ENCODE results near the gene SREK1IP1. TPM values are rescaled to one million over a fixed set of nuclear protein-coding genes. Genes with fewer than 3 reads are reported as not detected.
"Not testable (repeated sequence)": the region's sequence is repeated elsewhere in the genome, so short reads cannot be mapped to it uniquely, and the experiment has no call there.

SREK1IP1 gene
- total RNA-seq, 1 donor from 2014 or later, result 17.9 TPM

- H3K27me3 Mint-ChIP-seq (ENCODE audit: unreplicated experiment), result no peaks in the 10 kb centered on the region
- H3K36me3 Mint-ChIP-seq (ENCODE audit: unreplicated experiment), result peaks cover 22% of the 10 kb centered on the region
- TF ChIP-seq CTCF (IDR thresholded peaks at IDR 0.05), result no peak
- DNase-seq (ENCODE audit: extremely low spot score, unreplicated experiment), result no peak
- no peaks in the 10 kb centered on the region for H3K4me1 Mint-ChIP-seq (ENCODE audit: unreplicated experiment)
- H3K27ac Mint-ChIP-seq (ENCODE audit: unreplicated experiment), result no peak overlapping the region
- no peaks in the 10 kb centered on the region for H3K9me3 Mint-ChIP-seq (ENCODE audit: unreplicated experiment)
- no peak overlapping the region for H3K4me3 Mint-ChIP-seq (ENCODE audit: unreplicated experiment)
Observed at GRCh38 chr5:64742411-64742810, 26.1 kb downstream of the SREK1IP1 start.

GRCh38 chr5:64727150-64727549 lies 41.3 kb downstream of the SREK1IP1 start:
- no peak for DNase-seq (ENCODE audit: extremely low spot score, unreplicated experiment)
- H3K4me1 Mint-ChIP-seq (ENCODE audit: unreplicated experiment), result no peaks in the 10 kb centered on the region
- H3K27me3 Mint-ChIP-seq (ENCODE audit: unreplicated experiment), result no peaks in the 10 kb centered on the region
- H3K36me3 Mint-ChIP-seq (ENCODE audit: unreplicated experiment), result peaks cover 43% of the 10 kb centered on the region
- H3K9me3 Mint-ChIP-seq (ENCODE audit: unreplicated experiment), result no peaks in the 10 kb centered on the region
- no peak overlapping the region for H3K27ac Mint-ChIP-seq (ENCODE audit: unreplicated experiment)
- no peak overlapping the region for H3K4me3 Mint-ChIP-seq (ENCODE audit: unreplicated experiment)
- no peak for TF ChIP-seq CTCF (IDR thresholded peaks at IDR 0.05)

- no peak overlapping the region for H3K4me3 Mint-ChIP-seq (ENCODE audit: unreplicated experiment)
- H3K4me1 Mint-ChIP-seq (ENCODE audit: unreplicated experiment), result no peaks in the 10 kb centered on the region
- DNase-seq (ENCODE audit: extremely low spot score, unreplicated experiment), result no peak
- H3K27me3 Mint-ChIP-seq (ENCODE audit: unreplicated experiment), result no peaks in the 10 kb centered on the region
- no peaks in the 10 kb centered on the region for H3K9me3 Mint-ChIP-seq (ENCODE audit: unreplicated experiment)
- no peak for TF ChIP-seq CTCF (IDR thresholded peaks at IDR 0.05)
- H3K36me3 Mint-ChIP-seq (ENCODE audit: unreplicated experiment), result peaks cover 34% of the 10 kb centered on the region
- H3K27ac Mint-ChIP-seq (ENCODE audit: unreplicated experiment), result no peak overlapping the region
Observed at GRCh38 chr5:64722588-64722987, 45.9 kb downstream of the SREK1IP1 start.

GRCh38 chr5:64714495-64714894 lies 54.0 kb downstream of the SREK1IP1 start:
- H3K4me1 Mint-ChIP-seq (ENCODE audit: unreplicated experiment); H3K27ac Mint-ChIP-seq (ENCODE audit: unreplicated experiment); H3K27me3 Mint-ChIP-seq (ENCODE audit: unreplicated experiment); DNase-seq (ENCODE audit: extremely low spot score, unreplicated experiment); H3K9me3 Mint-ChIP-seq (ENCODE audit: unreplicated experiment); H3K36me3 Mint-ChIP-seq (ENCODE audit: unreplicated experiment): not testable (repeated sequence)
- H3K4me3 Mint-ChIP-seq (ENCODE audit: unreplicated experiment), result peak overlapping the region; percentile 61

GRCh38 chr5:64707191-64707590 lies 61.3 kb downstream of the SREK1IP1 start:
- DNase-seq (ENCODE audit: extremely low spot score, unreplicated experiment), result no peak
- no peak overlapping the region for H3K4me3 Mint-ChIP-seq (ENCODE audit: unreplicated experiment)
- H3K9me3 Mint-ChIP-seq (ENCODE audit: unreplicated experiment), result no peaks in the 10 kb centered on the region
- H3K27me3 Mint-ChIP-seq (ENCODE audit: unreplicated experiment), result peaks cover 32% of the 10 kb centered on the region
- no peaks in the 10 kb centered on the region for H3K4me1 Mint-ChIP-seq (ENCODE audit: unreplicated experiment)
- no peak for TF ChIP-seq CTCF (IDR thresholded peaks at IDR 0.05)
- H3K36me3 Mint-ChIP-seq (ENCODE audit: unreplicated experiment), result no peaks in the 10 kb centered on the region
- no peak overlapping the region for H3K27ac Mint-ChIP-seq (ENCODE audit: unreplicated experiment)

GRCh38 chr5:64706074-64706473 lies 62.4 kb downstream of the SREK1IP1 start:
- not testable (repeated sequence) for H3K36me3 Mint-ChIP-seq (ENCODE audit: unreplicated experiment); H3K4me1 Mint-ChIP-seq (ENCODE audit: unreplicated experiment); H3K27ac Mint-ChIP-seq (ENCODE audit: unreplicated experiment); DNase-seq (ENCODE audit: extremely low spot score, unreplicated experiment); H3K9me3 Mint-ChIP-seq (ENCODE audit: unreplicated experiment); H3K4me3 Mint-ChIP-seq (ENCODE audit: unreplicated experiment)
- peaks cover 36% of the 10 kb centered on the region for H3K27me3 Mint-ChIP-seq (ENCODE audit: unreplicated experiment)
